Right kidney (tissue), 1 donor: Measurements from ENCODE around the gene COCH.
"Not testable (repeated sequence)": the region's sequence is repeated elsewhere in the genome, so short reads cannot be mapped to it uniquely, and the experiment has no call there.

Experiments
- DNase-seq: peaks from one replicate; pipeline ENCODE4 v3.0.0-alpha.2; 2016

COCH gene

GRCh38 chr14:30921788-30922187 lies 47.4 kb downstream of the COCH start:
- DNase-seq, result no peak

GRCh38 chr14:30925254-30925653 lies 50.9 kb downstream of the COCH start:
- DNase-seq, result no peak

GRCh38 chr14:30928462-30928861 lies 54.1 kb downstream of the COCH start:
- no peak for DNase-seq

- DNase-seq, result not testable (repeated sequence)
Observed at GRCh38 chr14:30933937-30934336, 59.6 kb downstream of the COCH start.

- no peak for DNase-seq
Observed at GRCh38 chr14:30935445-30935844, 61.1 kb downstream of the COCH start.

DNA sequence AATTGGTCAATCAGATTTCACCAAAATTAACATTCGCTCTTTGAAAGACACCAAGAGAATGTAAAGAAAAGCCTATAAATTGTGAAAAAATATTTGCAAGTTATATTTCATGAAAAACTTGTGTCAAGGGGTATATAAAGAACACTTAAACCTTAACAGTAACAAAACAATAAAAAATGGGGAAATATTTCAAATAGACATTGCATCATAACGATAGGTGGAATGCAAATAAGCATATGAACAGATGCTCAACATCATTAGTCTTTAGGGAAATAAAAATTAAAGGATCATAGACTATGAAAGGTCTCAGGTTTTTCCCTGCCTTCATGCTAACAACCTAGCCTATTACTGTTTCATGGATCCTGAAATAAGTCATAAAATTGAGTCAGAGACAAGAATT lies 64.3 kb downstream of the COCH start:
- no peak for DNase-seq
